Stimulated activated CD4-positive, alpha-beta T cell treated with anti-CD3 and anti-CD28 coated beads, TNF-alpha, amount 100 ng/mL, for 4 hours (primary cell): ENCODE data around the gene RIMS1.
"Not testable (repeated sequence)": the region's sequence is repeated elsewhere in the genome, so short reads cannot be mapped to it uniquely, and the experiment has no call there.

Experiments
- DNase-seq, 3 experiments: peaks; one replicate each; pipeline ENCODE4 v3.0.0-alpha.2; 2020; ENCODE audit warnings: low read depth in 3 of 3

RIMS1 gene

DNA sequence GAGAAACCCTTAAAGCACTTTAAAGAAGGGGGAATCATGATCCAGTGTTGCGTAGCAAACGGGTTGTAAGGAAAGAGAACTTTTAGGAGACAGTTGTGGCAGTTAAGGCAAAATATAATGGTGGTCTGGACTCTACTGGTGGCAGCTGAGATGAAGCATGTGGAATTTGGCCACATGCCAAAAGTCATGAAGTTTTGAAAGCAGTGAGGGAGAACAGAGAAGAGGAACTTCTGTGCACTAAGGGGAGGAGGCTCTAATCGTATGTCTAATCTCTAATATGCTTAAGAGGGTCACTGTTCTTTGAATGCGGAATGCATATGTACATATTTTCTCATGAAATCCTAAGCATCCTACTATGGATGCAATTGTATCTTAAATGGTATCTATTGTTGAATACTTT lies 91.5 kb downstream of the RIMS1 start:
- no peak for DNase-seq

DNA sequence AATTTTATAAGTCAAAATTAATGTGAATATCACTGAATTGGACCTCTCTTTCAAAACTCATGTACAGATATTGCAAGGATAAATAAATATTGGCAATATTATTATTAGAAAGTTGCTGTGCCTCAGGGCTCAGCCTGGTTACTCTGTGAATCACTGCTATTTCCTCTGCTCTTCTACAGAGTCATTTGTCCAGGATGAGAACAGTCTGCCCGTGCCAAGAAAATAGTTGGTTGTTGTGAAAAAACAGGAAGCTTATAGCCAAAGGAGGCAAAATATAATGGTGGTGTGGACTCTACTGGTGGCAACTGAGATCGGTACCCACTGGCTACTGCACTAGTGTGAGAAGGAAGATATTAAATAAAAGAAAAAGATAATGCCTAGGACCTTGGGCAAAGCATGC lies 93.6 kb downstream of the RIMS1 start:
- DNase-seq, result no peak

DNA sequence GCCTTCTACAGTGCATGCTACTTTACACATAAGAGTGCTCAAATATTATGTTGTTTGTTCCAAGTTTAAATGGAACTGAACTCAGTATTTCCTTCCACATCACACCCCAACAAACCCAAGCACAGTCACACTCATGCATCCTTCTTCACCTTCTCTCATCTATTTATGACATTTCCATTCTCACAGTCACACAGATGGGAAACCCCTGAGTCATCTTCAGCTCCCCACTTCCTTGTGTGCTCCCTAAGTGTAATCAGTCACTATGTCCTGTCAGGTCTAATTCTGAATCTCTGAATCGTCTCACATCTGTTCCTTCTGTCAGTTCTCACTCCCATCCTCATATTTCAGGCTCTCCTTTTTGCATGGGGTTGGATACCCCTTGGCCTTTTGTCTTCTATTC lies 96.0 kb downstream of the RIMS1 start:
- no peak for DNase-seq

DNA sequence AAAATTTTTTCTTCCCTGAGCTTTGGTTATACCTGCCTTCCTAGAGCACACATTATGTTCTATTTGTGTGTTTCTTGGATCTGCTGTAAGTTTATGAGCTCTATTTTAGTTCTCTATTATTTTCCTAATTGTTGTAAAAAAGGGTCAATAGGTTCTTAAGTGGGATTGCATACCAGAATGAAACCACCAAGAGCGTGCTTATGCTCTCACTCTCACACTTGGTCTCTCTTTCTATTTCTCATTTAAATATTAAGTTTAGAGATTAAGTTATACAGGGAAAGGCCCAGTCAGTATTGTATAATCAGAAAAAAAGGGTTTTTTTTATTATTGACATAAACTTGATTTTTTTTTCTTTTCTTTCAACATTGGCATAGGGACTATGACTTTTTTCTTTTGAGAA lies 96.8 kb downstream of the RIMS1 start:
- no peak for DNase-seq

DNA sequence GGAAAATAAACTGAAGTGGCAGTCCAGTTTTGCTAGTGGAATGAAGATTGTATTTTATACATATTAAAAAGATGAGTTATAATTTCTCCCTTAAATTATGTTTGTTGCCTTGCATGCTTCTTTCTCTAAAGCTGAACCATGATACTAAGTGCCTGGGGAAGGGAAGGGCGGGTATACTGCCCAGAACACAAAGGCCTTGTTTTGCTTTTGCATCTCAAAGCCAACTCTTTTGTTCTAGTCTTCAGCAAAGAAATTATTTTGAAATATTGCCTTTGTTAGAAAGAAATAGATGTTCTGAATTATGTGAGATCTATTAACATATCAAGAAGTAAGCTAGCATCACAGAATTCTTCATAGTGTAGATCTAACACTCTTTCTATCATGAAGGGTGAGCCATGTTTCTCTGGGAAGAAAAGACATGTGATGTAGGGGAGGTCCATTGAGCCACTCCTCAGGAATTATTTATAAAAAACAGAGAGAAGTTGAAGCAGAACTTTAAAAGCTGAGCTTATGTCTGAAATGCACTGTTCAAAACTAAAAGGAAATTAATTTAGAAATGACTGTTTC lies 108.4 kb downstream of the RIMS1 start:
- DNase-seq, result no peak

DNA sequence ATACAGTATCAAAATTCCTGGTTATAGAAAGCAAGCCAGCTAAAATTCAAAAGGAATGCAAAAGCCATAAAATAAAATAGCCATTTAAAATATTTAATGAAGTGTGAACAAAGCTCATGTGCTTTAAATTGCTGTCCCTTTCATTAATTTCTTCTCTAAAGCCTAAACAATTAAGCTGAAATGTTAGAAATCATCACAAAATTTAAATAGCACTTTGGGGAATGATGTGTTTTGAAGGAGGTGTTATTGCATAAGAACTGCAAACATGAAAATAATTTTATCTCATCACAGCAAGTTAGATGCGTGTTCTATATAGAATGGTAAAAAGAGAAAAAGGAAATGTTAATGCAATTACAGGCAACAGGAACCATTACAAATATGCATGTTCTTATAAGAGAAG lies 111.0 kb downstream of the RIMS1 start:
- no peak for DNase-seq

DNA sequence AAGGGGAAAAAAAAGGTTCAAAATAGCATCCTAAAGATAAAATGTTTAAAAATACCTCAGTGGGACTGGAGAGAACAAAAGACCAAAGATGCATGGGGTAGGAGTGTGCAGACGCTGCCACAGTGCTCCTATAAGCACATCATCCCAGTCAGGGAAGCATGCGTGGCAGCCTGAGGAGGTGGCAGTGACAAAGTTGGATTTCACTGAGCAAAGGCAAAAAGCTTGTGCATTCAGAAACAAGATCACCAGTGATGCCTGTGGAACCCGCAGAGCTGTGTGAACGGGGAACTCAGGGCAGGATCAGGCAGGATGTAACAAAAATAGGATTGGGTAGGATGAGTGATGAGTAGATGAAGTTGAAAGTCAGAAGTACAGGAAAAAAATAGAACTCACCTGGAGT lies 116.1 kb downstream of the RIMS1 start:
- no peak for DNase-seq

DNA sequence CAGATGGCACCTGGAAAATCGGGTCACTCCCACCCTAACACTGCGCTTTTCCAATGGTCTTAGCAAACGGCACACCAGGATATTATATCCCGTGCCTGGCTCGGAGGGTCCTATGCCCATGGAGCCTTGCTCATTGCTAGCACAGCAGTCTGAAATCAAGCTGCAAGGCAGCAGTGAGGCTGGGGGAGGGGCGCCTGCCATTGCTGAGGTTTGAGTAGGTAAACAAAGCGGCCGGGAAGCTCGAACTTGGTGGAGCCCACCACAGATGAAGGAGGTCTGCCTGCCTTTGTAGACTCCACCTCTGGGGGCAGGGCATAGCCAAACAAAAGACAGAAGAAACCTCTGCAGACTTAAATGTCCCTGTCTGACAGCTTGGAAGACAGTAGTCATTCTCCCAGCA lies 120.2 kb downstream of the RIMS1 start:
- DNase-seq, result not testable (repeated sequence)

DNA sequence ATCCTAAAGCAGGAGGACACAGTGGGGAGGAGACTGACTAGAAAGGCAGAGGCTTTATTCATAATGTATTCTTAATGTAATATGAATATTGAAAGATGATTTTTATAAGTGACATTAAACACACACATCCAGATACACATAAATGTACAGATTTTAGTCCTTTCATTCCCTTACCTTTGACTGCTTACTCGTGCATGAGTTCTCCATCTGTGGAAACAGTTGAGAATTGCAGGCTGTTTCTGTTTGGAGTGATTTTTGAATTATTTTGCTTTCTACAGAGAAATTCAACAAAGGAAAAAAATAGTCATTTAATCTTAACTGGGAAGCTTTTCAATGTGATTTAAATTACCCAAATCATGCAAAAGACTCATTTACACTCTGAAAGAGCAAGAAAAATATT lies 136.5 kb downstream of the RIMS1 start:
- DNase-seq, result no peak

DNA sequence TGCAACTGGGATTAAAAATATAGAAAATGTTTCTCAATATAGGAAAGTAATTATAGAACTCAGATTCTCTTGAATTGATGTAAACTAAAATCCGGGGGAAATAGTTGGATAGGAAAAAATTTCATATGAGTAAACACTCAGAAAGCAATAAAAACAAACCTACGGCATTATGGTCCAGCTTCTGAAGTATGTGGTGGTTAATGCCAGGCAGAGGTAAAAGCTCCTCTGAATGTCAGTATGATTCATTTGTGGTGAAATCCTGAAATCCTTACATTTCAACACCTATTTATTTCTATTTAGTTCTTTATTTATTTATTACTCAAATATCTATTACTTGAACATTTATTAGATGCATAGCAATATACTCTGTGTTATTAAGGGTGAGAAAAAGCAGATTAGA lies 145.1 kb downstream of the RIMS1 start:
- no peak for DNase-seq

DNA sequence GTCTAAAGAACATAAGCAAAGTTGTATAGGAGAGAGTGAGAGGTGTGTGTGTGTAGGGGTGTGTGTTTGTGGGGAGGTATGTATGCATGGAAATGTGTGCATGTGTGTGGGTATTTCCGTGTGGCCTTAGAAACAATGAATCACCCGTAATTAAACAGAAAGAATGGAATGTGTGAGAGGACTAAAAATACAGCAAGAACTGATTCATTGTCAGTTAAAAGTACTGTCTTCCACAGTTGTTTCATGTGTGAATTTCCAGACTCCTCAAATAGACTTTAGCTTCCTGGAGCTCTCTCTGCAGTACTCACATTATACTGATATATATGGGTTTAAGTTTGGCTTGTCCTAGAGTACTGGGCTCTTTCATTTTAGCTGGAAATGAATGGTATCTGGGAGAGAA lies 145.7 kb downstream of the RIMS1 start:
- no peak for DNase-seq

DNA sequence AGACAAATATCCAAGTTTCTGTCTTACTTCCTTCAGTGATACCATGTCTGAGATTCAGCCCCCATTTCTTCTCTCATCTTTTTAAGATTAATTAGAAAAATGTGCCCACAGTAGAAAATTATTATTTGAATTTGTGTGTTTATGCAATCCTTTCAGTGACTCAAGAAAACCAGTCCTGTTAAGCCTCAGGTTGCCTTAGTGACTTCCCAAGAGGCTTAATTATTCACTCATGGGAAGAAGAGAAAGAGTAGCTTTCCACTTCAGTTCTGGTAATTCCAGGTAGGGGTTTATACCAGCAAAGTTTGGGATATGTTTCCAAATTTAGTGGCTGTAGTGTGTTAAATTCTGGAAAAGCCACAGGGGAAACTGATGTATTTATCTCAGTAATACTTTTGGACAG lies 149.1 kb downstream of the RIMS1 start:
- no peak for DNase-seq

DNA sequence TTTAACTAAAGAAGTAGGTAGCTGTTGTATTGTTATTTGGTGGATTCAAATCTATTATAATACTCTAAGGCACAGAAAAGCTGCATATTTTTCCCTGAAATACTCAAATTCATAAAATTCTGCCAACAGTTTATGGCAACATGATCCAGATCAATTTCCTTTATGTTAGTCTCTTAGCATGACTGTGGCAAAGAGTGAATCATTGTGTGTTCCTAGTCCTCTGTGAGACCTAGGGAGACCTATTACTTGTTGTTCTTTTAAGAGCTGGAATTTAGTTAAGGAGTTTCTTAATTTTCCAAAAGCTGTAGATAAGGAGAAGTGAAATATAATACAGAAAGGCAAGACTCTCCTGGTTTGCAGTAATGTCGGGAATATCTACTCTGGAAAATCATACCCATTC lies 149.6 kb downstream of the RIMS1 start:
- no peak for DNase-seq

DNA sequence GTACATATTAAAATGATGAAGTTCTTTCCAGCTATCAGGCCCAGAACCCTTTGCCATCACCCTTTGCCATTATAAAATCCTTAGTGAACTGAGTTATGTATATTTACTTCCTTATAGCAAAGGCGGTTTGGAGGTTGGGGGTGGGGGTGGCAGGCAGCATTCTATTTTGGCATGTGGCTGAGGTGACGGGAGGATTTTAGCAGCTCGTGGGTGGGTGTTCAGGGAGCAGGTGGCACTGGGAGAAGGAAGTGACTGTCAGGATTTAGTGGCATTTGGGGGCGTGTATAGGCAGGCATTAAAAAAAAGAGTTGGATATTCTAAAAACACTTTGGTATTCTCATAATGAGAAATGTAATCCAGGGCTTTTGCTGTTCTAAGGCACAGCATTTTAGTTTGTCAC lies 150.7 kb downstream of the RIMS1 start:
- DNase-seq, result no peak

DNA sequence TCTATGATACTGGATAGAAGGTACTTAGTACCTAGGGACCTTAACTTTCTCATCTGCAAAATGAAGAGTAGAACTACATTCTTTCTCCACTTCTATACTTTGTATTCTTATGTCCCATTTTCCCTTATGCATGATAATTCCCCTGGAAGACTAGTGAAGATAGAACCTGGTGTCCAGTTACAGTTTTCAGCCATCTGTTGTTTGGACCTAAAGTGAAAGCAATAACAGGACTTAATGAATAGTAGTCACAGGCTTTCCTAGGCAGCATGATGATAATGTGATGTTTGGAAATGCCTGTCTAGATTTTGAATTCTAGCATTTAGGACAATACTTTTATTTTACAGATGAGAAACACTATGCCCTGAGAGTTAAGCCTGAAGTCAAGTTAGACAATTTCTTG lies 153.8 kb downstream of the RIMS1 start:
- DNase-seq, result no peak

DNA sequence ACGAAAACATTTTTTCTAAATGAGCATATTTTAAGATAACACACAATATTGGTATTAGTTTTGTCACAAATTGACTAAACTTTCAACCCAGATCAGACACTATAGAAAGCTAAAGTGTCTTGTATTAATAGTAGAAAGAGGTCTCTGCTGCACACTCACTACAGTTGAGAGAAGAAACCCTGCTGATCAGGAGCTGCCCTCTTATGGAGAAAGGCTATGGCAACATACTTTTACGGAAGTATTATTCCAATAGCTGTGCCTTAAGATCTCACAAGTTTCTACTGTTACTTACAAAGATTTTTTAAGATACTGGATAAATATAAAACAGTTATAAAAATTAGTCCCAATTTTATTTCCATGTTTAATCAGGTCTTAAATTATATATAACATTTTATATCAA lies 155.7 kb downstream of the RIMS1 start:
- no peak for DNase-seq

DNA sequence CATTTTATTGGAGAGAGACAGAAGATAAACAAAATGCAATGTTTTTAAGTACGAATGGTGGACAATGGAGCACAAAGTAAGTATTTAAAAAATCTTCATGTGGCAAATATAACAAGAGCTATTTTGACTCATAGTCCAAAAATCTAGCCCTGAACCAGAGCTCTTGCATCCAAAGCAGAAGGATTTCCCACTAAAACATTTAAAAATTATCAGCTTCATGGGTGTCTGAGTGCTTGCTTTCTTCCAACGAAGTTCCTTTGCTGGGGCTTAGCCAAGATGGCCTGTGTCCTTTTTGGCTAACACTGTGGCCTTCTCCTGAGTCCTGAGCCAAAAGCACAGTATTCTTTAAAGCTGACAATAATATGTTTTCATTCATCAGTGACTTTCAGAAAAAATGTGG lies 161.7 kb downstream of the RIMS1 start:
- DNase-seq, result no peak

DNA sequence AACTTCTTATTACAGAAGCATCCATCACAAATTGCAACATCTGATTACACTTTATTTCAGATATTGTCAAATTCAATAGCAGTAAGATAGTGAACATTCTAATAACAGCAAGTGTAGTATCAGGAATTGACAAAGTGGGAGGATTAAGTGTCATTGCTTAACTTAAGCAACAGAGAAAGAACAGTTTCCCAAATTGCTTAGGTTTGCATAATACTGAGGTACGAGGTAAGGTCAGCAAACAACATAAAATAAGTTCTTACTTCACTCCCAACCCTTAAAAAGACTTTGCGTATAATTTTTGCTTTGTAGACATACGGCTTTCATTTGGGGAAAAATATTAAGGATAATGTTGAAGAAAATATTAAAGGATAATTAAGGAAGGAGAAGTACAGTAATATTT lies 163.0 kb downstream of the RIMS1 start:
- DNase-seq, result no peak

DNA sequence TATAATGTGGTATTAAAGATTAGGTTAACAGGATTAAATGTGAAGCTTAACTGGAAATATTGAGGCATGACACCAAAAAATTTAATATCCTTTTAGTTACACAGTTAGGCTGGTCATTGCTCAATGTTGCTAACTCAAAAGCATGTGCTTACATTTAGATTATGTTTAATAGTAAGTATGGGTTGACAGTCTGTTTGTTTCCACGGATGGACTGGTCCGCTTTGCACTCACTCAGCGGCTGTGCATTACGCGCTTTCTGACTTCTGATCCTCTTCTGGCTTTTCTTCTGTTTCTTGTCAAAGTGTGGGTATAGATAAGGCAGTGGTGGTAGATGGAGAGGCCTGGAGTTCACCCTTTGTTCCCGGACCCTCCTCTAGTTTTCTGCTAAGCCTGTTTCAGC lies 174.9 kb downstream of the RIMS1 start:
- no peak for DNase-seq

DNA sequence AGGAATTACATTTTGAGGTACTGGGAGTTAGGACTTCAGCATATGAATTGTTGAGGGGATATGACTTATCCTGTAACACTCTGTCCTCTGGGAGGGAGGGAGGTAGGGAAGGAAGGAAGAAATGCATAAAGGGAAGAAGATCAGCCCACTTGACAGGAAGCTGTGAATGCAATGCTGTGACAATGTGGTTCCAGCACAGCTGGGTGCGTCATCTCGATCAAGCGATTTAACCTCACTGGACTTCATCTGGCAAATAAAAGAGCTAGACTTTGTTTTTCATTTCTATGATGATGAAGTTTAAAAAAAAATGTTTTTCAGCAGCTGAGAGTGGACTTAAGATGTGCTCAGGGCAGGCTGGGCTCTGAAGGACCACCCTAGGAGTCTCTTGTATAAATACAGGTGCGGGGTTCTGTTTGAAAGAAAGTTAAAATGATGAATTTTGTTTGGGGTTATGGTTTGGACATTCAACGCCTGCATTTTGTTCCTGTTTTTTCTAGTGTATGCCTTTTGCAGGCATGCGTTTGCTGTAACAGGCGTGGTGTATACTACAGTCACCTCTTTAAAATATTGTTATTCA lies 178.1 kb downstream of the RIMS1 start:
- DNase-seq, result no peak

DNA sequence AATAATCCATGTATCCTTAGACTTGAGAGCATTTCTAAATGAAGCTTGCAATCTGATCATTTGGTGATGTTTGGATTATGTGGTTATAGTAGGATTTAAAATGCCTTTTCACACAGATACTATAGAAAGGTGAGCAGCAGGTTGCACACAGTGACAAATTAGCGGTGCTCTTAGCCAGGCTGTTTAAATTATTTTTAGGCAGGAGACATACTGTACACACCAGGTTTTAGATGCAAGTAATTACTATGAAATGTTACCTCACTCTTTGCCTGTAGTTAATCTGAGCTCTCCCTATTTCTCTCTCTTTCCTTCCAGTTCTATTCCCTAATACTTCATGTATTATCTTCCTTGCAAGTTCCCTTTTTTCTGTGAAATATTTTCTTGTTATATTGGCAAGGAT lies 191.7 kb downstream of the RIMS1 start:
- DNase-seq, result no peak

DNA sequence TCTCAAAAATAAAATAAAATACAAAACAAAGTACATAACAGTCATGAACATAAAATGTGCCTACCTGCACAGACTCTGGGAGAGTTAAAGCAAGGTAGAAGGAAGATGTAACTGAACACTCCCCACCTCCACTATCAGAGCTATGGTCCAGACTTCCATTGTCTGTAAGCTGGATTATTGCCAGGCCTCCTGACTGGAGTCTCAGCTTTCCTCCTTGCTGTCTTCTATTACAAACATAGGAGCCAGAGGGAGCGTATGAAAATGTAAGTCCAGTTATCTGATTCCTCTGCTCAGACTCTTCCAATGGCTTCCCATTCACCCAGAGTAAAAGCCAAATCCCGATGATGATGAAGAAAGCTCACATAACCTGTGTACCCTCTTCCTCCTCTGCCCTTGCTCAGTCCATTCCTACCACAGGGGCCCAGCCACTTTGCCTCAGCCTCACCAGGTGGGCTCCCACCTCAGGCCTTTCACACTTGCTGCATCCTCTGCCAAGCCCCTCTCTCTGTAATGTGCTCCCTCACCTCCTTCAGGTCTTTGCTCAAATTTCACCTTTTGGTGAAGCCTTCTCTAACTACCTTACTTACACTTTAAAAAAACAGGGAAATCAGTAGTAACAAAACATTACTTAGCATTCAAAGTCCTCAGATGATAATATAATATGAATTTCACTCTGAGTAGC lies 194.1 kb downstream of the RIMS1 start:
- no peak for DNase-seq

DNA sequence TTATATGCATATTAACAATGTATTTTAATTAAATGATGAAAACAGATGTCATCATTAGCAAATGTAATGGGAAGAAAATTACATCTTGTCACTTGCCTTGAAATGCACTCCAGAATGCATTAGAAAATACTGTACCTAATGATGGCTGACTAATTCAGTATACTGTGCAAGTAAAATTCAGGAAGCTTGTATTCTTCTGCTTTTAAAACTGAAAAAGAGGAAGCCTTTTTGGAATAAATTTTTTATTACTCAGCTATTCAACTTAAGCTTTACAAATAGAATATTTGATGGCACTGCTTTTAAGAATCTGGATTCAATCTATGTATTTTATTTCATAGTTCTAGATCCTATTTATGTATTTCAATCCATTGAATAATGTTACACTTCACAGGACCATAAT lies 195.5 kb downstream of the RIMS1 start:
- no peak for DNase-seq

DNA sequence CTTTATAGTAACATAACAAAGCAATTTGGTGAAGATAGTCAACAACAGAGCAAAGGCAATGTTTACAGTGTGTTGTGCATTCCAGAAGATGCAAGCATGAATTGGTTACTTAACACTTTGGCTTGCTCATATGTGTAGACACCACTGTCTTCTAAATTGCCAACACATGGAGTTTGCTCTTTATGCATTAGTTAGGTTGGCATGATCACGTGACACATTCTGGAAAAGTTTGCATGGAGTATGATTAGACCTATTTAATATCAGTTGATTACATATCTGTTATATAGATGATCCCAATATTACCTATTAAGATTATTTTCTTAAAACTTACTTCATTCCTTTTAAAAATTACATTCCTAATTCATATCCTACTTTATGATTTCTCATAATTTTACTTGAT lies 197.6 kb downstream of the RIMS1 start:
- no peak for DNase-seq
